ENCODE data around the gene TPBGL.

TPBGL gene

DNA sequence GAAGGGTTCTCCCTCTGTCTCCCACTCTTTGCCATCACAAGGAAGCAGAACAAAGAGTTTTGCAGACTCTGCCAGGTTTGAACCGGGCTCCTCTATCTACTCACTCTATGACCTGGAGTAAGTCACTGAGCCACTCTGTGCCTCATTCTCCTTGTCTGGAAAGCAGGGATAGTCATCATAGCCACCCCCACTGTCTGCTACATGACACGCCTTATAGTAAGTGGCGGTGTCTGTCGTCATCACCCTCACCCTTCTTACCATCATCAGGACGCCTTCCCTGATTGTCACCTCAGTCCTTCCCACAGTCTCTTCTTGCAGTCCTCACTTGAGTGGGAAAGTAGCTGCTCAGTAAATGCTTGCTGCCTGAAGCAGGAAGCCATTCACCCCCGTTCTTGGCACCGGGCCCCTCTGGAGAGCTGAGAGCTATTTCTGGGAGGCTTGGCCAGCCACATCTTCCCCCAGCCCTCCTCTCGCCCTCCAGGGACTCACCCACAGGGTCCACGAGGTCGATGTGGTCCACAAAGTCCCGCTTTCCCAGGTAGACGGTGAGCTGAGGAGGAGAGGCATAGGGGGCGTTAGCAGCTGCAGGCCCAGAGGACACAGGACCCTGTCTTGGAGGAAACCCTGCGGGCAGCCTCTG lies 46.4 kb downstream of the TPBGL start:
- no peak for DNase-seq
- H3K36me3 ChIP-seq = peaks cover 4% of the 10 kb centered on the region; the same call in 1 of the 2 replicates

DNA sequence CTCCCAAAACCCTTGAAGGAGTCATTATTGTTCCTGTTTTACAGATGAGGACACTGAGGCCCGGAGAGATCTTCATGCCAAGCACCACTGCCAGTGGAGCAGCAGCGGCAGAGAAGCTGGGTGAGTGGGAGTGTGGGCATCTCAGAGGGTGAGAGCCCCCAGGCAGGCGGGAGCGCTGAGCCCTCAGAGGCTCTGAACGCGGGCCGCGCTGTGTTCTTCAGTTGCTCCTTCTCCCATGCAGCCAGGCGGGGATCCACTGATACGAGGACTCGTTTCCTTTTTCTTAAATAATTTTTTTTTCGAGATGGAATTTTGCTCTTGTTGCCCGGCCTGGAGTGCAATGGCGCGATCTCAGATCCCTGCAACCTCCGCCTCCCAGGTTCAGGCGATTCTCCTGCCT lies 47.0 kb downstream of the TPBGL start:
- Histone ChIP-seq H3K27me3 (ENCODE audit: insufficient read depth, low read depth, severe bottlenecking) (no peaks in the 10 kb centered on the region), H3K27ac (no peak overlapping the region)
- no peak for DNase-seq

More for the DNA sequence above, 46.4 kb downstream of the TPBGL start:
- Histone ChIP-seq H3K9me3 (ENCODE audit: severe bottlenecking) (no peaks in the 10 kb centered on the region), H3K4me3 (ENCODE audit: low read depth, low read length) (no peak overlapping the region), H3K27ac (no peak overlapping the region), H3K27me3 (ENCODE audit: insufficient read depth, low read depth, severe bottlenecking) (no peaks in the 10 kb centered on the region)
- no peak for TF ChIP-seq CTCF (IDR thresholded peaks at IDR 0.05; ENCODE audit: low read depth, low read length)

DNA sequence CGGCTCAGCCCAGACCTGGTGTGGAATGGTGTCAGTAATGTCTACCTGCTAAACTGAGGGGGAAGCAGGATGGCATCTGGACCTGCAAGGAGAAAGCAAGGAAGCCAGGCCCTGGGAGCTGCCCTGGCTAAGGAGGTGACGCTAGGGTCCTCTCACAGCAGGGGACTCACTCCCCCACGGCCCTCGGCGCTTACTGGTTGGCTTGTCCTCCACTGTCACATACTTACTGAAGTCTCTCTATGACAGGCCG lies 48.9 kb downstream of the TPBGL start:
- Histone ChIP-seq H3K9me3 (ENCODE audit: severe bottlenecking) (no peaks in the 10 kb centered on the region), H3K4me3 (ENCODE audit: low read depth, low read length) (no peak overlapping the region), H3K36me3 (no peaks in the 10 kb centered on the region; the same call in 1 of the 2 replicates), H3K27ac (no peak overlapping the region), H3K27me3 (ENCODE audit: insufficient read depth, low read depth, severe bottlenecking) (no peaks in the 10 kb centered on the region)
- no peak for TF ChIP-seq CTCF (IDR thresholded peaks at IDR 0.05; ENCODE audit: low read depth, low read length)
- DNase-seq = no peak

More for the DNA sequence above, 47.0 kb downstream of the TPBGL start:
- H3K36me3 ChIP-seq = no peaks in the 10 kb centered on the region; the same call in 1 of the 2 replicates
- TF ChIP-seq CTCF (IDR thresholded peaks at IDR 0.05; ENCODE audit: low read depth, low read length) = no peak
- H3K9me3 ChIP-seq (ENCODE audit: severe bottlenecking) = no peaks in the 10 kb centered on the region
- no peak overlapping the region for H3K4me3 ChIP-seq (ENCODE audit: low read depth, low read length)

DNA sequence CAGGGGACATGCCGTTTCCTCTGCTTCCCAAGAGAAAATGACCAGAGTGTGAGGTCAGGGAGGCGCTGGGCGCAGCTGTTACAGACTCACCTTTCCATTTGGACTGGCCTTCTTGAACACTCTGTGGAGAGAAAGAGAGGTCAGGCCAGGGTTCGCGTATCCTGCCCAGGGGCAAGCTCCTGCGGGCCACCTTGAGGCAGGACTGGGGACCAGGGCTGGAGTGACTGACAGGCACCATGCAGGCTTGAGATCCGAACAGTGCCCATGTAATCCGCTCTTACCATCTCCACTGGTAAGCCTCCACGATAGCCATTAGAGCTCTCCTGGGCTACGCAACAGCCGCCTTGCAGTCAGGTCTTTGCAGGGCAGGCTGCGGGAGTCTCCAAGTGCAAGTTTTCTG lies 49.3 kb downstream of the TPBGL start:
- H3K27me3 ChIP-seq (ENCODE audit: insufficient read depth, low read depth, severe bottlenecking) = no peaks in the 10 kb centered on the region
- no peak overlapping the region for H3K4me3 ChIP-seq (ENCODE audit: low read depth, low read length)
- H3K27ac ChIP-seq = no peak overlapping the region
- no peak for TF ChIP-seq CTCF (IDR thresholded peaks at IDR 0.05; ENCODE audit: low read depth, low read length)
- peak; percentile 34 for DNase-seq
- no peaks in the 10 kb centered on the region; the same call in 1 of the 2 replicates for H3K36me3 ChIP-seq
- H3K9me3 ChIP-seq (ENCODE audit: severe bottlenecking) = no peaks in the 10 kb centered on the region

DNA sequence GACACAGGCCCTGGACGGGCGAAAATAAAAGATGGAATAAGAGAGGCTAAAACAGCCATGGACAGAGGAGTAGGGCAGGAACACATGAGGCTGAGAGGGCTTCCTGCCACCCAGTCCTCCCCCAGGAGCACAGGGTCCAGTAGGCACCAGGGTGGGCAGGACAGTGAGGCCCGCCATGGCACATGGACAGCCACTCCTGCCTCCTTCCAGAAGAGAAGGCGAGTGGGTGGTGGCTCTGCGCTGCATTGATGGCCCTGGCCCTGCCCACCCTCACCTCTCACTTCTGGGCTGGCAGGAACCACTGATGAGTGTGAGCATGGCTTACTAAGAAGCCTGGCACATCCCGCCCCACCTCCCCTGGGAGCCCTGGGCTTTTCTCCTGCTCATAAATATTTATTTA lies 51.2 kb downstream of the TPBGL start:
- H3K9me3 ChIP-seq (ENCODE audit: severe bottlenecking) = no peaks in the 10 kb centered on the region
- DNase-seq = no peak
- no peak for TF ChIP-seq CTCF (IDR thresholded peaks at IDR 0.05; ENCODE audit: low read depth, low read length)
- H3K36me3 ChIP-seq = no peaks in the 10 kb centered on the region
- H3K27ac ChIP-seq = no peak overlapping the region
- H3K4me3 ChIP-seq (ENCODE audit: low read depth, low read length) = no peak overlapping the region
- no peaks in the 10 kb centered on the region for H3K27me3 ChIP-seq (ENCODE audit: insufficient read depth, low read depth, severe bottlenecking)

GRCh38 chr11:75292943-75293342 lies 52.4 kb downstream of the TPBGL start:
- Histone ChIP-seq H3K27ac (no peak overlapping the region), H3K36me3 (no peaks in the 10 kb centered on the region), H3K4me3 (ENCODE audit: low read depth, low read length) (no peak overlapping the region), H3K27me3 (ENCODE audit: insufficient read depth, low read depth, severe bottlenecking) (no peaks in the 10 kb centered on the region), H3K9me3 (ENCODE audit: severe bottlenecking) (no peaks in the 10 kb centered on the region)
- no peak for TF ChIP-seq CTCF (IDR thresholded peaks at IDR 0.05; ENCODE audit: low read depth, low read length)
- no peak for DNase-seq

Measured in WERI-Rb-1 (cell line).